ENCODE data around the gene EDN1.
A peak's percentile ranks its signal among the peaks of the same experiment; 100 is the strongest.

The EDN1 gene

DNA sequence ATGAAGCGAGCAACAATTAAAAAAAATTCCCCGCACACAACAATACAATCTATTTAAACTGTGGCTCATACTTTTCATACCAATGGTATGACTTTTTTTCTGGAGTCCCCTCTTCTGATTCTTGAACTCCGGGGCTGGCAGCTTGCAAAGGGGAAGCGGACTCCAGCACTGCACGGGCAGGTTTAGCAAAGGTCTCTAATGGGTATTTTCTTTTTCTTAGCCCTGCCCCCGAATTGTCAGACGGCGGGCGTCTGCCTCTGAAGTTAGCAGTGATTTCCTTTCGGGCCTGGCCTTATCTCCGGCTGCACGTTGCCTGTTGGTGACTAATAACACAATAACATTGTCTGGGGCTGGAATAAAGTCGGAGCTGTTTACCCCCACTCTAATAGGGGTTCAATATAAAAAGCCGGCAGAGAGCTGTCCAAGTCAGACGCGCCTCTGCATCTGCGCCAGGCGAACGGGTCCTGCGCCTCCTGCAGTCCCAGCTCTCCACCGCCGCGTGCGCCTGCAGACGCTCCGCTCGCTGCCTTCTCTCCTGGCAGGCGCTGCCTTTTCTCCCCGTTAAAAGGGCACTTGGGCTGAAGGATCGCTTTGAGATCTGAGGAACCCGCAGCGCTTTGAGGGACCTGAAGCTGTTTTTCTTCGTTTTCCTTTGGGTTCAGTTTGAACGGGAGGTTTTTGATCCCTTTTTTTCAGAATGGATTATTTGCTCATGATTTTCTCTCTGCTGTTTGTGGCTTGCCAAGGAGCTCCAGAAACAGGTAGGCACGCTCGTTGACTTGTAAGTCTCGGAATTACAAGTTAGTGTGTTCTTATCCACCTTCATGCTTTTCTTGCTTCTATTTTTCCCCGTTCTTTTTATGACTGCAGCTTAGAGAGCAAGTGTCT lies at the start of gene EDN1:
Gene EDN1, plus strand, starts transcription at position 429 of the 888 bp plus-strand sequence. Its CDS starts 269 bp downstream, at position 698.
- peak; percentile 63 to 74 for DNase-seq

DNA sequence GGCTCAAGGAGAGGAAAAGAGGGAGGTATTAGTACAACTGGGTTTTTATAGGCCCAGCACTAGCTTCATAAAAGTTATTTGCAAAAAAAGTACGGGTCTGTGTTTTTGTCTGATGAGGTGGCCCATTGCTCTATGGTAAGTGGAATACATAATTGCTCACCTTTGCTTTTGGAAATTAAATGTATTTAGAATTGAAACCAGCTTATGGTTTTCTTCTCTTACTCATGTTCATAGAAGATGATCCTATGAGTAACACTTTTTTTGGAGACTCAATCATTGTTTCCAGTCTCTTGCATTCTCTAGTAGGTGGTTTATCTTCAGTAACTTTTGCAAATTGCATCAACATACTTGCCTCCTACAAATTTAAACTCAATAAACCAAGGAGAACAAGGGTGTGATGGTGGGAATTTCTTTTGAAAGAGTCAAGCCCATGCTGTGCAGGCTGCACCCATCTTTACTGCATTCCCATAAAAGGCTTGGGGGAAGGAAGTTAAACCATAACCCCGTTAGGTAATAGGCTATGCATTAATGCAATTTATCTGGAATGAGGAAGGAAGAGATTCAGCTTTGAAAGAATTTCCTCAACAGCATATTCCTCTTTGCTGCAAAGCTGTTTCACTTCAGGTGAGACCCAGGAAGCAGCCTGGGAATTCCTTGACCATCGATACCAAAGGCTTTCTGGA lies 48.5 kb upstream of the EDN1 start:
- DNase-seq = no peak

DNA sequence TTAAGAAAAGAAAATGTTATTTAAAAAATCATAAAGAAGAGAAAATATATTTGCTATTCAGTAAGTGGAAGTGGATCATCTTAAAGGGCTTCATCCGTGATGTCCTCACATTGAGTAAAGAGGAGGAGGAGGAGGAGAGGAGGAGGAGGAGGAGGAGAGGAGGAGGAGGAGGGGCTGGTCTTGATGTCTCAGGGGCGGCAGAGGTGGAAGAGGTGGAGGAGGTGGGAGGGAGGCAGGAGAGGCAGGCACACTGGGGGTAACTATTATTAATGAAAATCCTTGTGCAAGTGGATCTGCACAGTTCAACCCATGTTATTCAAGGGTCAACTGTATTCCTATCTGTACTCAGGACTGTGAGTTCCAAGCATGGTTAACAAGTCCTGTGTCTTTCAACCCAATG lies 47.0 kb upstream of the EDN1 start:
- no peak for DNase-seq

- DNase-seq = no peak
These were observed 44.8 kb upstream of the EDN1 start for GRCh38 chr6:12245360-12245759.

DNA sequence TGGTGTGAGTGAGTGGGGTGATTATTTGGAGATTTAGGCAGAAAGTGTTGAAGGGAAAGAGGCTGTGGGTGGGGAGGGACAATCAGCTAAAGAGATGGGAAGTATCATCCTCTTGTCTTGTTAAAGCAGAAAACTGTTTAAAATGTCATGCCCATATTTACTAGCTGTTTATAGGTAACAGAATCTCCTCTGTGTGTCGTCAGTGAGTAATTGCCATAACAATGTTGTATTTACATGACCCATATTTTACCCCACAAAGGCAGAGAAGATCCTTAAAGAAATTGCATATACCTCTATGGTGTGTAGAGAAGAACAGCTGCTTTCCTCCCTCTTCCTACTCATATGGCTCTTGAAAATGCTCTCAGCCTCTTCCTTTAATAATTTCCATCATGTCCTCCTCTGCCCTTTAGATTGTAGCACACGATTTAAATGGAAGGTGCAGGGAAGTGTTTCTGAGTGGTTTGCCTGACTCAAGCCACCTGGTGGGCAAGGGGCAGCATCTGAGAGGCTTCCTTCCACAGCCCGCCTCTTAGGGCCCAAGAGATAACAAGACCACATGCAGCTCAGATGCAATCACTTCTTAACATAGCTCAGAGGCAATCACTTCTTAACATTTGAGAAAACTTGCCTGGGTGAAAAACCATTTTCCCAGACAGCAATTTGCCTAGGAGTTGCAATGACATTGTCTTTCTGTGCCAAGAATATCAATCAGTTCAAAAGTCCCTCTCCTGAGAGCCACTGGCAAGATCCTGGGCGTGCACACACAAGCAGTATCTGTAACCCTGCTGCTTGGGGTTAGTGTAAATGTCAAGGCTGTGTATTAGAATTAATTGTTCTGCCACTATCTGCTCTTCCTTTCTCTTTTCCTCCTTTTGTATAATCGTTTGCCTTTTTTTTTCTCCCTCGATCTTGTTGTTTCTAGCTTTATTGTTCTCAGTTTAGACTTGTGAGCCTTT lies 44.1 kb upstream of the EDN1 start:
- no peak for DNase-seq

DNA sequence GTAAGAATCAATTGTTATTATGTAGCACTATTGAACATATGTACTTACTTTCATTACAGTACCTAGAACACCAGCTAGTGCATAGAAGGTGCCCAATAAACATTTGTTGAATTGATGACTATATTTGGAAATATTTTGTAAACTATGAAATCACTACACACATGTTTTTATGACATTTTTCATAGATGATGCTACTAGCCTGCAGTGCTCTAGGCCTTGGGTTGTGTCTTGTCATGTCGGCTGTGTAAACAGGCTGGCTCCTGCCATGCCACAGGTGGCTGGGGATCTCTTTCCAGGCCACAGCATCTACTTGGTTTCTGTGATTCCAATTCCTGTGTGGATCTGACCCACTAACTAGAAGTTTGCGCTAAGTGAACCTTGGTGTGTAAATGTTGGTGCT lies 43.3 kb upstream of the EDN1 start:
- no peak for DNase-seq

DNA sequence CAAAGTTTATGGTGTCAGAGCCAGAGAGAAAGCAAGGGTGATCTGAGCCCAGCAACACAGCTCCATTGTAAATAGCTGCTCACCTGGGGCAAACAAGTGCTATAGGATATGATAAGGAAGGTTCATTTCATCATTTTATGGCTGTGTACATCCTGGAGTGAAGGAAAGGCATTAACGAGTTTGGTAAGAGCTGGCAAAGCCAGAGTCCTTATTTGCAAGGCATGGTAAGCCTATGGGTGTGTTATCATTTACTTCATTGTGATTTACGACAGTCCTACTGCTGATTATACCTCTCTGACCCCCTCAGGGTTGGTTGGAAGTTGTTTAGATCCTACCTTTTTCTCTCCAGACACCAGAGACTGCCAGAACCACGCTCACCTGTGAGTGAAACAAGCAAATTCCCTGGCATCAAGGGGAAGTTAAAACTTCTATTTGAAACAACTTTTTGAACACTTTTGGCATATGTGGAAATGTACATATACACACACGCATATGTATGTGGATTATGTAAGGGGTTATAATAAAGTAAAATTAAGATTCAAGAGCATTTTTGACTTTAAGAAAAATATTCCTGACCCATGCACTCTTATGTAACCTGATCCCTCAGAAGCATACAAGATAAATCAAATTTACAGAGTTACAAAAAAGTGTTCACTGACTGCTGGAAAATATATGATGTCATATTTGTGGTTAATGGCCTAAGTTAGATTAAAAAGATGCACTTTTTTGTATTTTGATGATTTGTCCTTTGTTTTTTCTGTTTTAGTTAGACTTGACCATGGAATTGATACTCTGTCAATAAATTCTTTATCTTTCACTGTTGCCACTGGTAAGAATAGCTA lies 40.4 kb upstream of the EDN1 start:
- DNase-seq = no peak

- no peak for DNase-seq
These were observed 39.8 kb upstream of the EDN1 start for GRCh38 chr6:12250383-12250770.

- DNase-seq = no peak
These were observed 36.0 kb upstream of the EDN1 start for GRCh38 chr6:12254210-12254609.

DNA sequence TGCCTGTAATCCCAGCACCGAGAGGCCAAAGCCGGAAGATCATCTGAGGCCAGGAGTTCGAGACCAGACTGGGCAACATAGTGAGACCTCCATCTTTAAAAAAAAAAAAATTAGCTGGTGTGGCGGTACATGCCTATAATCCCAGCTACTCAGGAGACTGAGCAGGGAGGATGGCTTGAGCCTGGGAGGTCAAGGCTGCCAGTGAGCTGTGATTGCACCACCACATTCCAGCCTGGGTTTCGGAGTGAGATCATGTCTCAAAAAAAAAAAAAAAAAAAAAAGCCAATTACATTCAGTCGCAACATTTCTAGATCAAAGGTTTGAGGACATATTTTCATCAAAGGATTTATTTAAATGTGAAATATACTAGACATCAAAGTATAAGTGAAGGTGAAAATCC lies 32.0 kb upstream of the EDN1 start:
- DNase-seq = no peak

DNA sequence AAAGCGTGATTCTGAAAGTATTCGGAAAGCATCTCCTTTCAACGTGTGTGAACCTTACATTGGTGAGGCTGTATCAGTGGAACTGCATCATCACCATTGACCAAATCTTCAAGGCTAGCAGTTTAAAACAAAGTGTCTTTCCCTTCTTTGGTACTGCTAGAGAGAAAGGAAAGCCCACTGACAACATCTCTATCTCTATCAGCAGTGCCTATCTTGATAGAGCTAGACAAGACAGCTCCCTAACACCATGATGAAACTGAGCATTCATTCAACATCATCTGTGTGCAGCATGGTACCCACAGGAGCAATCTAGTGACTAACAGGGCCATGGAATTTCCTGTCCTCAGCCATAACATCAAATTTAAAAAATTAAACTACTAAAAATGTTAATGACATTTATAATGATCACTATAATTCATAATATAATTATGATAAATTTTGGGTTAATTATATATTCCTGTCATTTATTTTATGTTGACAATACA lies 31.5 kb upstream of the EDN1 start:
- DNase-seq = no peak

DNA sequence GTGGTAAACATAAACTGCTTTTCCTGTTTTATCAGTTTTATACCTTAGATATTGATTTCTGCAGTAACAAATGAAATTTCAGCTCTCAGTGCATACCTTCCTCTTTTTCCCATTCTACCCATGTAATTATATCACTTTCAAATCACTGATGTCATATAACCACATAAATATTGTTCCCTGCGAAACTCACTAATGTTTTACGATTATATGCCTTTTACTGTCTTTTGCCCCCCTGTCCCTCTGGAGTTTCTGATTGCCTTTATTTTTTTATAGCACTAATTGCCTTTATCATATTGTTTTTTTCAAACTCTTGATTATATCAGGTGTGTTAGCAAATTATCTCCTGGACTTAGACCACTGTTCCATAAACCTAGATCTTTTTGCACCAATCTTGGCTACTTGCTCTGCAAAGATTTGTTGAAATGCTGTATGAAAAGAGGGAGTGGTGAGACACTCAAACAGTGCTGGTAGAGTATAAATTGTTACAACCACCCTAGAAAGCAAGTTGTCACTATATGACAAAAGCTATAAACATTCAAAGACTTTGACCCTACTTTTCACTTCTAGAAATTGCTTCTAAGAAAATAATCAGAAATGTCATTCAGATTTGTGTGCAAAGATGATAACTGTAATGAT lies 29.6 kb upstream of the EDN1 start:
- no peak for DNase-seq

DNA sequence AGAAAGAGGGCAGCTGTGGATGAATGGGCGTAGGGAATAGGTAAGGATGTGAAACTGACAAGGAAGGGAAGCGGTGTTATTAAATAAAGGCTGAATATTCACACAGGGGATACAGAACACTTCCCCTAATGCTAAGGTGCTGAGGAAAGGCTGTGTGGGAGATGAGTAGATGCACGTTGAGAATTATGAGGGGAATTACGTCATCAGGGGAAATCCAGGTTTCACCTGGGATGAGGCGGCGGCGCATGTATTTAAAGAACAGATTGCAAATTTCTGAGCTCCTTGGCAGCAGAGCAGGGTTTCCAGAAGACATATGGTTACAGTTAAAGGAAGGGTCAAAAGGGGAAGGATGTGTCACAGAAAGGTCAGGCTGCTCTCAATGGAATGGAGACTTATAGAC lies 28.7 kb upstream of the EDN1 start:
- no peak for DNase-seq

DNA sequence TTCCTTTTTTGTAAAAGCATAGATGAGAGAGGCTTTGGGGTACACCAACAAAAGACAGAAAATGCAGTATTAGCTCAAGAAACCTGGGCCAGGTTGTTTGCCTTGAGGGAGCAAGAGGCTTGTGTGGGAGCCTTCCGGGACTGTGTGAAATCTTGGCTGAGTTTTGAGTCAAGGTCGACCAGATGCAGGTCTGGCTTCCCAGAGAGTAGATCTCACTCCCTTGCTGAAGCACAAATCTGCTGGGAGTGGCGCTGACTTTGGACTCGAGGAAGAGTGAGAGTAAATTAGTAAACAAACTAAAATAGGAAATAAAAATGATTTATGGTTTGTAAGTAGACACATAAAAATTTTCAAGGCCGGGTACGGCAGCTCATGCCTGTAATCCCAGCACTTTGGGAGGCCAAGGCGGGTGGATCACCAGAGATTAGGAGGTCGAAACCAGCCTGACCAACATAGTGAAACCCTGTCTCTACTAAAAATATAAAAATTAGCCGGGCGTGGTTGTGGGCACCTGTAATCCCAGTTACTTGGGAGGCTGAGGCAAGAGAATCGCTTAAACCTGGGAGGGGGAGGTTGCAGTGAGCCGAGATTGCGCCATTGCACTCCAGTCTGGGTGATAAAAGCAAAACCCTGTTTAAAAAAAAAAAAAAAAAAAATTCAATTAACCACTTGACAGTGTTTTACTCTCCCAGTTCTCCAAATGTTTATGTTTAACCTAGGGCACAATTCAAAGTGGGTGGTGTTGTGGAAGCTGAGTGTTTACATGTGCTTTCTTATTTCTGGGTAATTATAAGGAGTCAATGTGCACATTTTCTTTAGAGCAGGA lies 27.7 kb upstream of the EDN1 start:
- DNase-seq = no peak

DNA sequence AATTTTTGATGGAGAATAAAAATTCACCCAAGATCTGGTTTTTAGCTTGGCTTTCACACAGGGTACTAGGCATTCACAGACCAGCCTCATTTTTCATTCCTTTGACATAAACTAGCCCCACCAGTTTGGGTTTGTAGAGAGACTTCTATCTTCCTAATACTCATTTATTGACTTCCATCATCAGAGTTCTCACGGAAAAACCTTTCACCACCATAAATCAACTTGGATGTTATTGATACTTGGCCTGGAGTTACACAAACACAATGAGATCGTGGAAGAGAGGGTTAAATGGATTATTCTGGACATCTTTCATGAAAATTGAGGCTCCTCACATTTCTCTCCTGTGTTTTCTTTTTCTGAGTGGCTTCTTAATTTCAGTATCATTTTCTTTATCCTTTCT lies 26.8 kb upstream of the EDN1 start:
- no peak for DNase-seq

- no peak for DNase-seq
These were observed 25.5 kb upstream of the EDN1 start for GRCh38 chr6:12264671-12265070.

DNA sequence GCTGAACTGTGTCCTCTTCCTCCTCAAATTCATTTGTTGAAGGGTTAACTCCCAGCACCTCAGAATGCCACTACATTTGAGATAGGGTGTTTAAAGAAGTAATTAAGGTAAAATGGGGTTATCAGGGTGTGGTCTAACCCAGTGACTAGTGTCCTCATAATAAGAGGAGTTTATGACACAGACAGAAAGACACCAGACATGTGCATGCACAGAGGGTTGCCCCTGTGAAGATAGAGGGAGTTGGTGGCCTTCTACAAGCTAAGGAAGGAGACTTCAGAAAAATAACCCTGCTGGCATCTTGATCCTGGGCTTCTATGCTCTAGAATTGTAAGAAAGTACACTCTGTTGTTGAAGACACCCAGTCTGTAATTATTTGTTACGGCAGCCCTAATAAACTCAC lies 24.9 kb upstream of the EDN1 start:
- no peak for DNase-seq

DNA sequence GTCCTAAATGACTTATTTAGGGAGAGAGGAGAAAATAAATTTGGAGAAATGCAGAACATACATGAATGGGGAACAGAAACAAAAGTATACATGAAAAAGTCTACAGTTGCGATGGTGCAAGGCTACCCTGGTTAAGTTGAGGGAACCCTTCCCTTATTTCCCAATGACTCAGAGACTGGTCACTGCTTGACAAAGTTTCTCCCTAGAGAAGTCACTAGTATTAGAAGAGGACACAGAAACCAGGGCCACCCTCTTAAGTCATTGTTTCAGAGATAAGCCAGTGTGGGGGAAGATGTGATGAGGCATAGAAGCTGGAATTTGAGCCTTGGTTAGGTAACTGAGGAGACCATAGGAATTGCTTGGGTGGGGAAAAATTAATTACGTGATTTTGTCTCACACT lies 24.4 kb upstream of the EDN1 start:
- no peak for DNase-seq

DNA sequence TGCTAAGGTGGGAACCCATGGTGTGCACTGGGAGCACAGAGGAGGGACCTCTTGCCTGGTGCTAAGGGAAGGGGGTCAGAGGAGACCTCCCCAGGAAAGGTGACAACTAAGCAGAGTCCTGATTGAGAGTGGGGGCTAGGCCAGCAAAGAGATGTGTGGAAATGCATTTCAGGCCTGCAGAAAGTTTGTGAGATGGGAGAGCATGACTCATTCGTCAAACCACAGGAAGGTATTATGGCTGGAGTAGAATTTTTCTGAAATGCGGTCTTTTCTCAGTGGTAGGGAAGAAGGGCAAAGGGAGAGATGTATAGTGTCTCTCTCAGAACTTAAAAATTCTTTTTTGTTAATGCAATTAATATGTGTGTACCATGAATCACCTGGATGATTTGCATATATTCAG lies 23.6 kb upstream of the EDN1 start:
- DNase-seq = no peak

GRCh38 chr6:12269110-12269509 lies 21.1 kb upstream of the EDN1 start:
- DNase-seq = no peak

All from stimulated activated CD4-positive, alpha-beta T cell treated with anti-CD3 and anti-CD28 coated beads, Interleukin-2, amount 100 ng/mL, for 24 hours (primary cell).